NCI-H345 treated with DMSO at 0.1 percent for 48 hours (cell line): Measurements from ENCODE around the gene ITPKA.

Experiments
- DNase-seq: peaks from one replicate; lab custom pipeline; 2025; ENCODE audit not compliant: unreplicated experiment; lab: John Stamatoyannopoulos, UW

Gene ITPKA

DNA sequence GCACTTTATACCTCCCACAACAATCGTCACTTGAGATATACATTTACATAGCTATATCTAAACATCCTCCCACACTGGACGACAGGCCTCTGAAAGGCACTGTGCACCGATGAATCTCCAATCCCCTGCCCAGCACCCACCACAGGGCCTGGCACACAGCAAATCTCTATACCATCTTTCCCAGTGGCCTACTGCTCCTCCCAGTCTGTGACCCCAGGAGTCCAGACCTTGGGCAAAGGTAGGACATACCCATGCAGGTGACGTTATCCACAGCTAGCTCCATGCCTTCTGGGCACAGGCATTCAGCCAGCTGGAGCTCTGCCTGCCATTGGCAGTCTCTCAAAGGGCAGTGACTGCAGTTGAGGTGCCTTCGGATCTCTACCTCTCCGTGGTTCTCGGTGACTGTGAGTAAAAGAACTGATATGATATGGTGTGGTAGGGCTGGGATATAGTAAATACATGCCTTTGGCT lies 14.2 kb downstream of the ITPKA start:
- DNase-seq = no peak

- DNase-seq = no peak
These were observed 17.1 kb downstream of the ITPKA start for GRCh38 chr15:41510728-41511127.

DNA sequence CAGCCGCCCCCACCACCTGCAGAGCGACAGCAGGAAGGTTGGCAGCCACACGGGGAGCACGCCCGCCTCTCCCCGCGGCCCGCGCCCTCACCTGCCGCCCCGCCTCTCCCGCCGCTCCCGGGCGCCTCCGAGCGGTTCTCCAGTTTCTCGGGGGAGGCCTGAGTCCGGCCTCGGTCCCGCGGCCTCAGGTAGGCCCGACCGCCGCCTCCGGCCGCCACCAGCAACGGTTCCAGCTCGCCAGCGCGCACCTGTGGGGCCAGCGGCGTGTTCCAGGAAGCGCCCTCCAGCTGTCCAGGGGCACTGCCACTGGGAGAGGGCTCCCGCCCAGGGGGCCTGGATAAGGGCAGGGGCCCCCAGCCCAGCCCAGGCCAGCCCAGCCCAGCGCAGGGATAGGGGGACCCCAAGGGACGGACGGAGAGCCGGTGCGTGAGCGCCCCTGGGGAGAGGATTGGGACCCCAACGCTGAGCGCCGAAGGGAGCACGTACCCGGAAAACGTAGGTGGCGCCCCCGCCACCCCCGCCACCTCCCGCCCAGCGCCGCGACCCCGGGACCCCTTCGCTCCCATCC lies 17.7 kb downstream of the ITPKA start:
- DNase-seq = no peak

DNA sequence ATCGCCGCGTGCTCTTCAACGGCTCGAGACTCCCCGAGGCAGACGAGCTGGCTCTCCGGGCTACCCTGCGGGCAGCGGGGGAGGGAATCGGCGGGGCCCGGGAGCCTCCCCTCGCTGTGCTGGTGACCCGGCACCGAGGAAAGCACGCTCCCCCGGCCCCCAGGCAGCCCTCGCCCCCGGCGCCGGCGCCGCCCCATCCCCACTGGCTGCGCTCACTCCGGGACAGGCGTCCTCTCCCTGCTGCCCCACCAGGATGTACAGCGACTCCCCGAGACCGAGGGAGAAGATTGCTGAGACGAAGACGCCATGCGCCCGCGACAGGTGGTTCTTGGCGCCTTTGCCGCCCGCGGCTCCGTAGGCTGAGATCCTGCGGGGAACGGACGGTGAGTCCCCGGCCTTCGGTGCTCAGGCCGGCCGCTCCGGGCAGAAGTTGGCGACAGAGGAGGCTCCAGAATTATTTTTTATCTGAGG lies 18.3 kb downstream of the ITPKA start:
- no peak for DNase-seq

- DNase-seq = no peak
These were observed 18.9 kb downstream of the ITPKA start for GRCh38 chr15:41512512-41512939.

DNA sequence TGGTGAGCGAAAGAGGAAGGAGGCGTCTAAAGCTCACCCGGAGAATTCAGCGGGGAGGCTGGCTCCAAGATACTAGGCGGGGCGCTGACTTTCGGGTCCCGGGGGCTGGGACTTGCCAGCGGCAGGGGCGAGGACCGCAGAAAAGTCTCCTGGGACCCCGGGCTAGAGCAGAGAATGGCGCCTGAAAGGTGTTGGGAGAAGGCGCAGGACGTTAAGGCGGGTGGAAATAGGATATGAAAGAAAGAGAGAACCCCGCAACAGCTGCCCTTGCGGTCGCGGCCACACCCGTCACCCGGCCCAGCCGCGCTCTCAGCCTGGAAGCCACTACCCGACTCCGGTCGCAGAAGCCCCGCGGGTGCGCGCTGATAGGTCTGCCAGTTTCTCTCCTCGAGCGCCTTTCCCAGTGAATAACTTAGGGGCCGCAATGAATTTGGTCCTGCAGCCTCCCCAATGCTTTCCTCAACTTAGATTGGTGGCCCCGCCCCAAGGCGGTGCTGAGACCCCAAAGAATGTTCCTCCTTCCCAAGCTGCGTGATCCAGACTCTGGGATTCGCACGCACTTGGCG lies 19.3 kb downstream of the ITPKA start:
- no peak for DNase-seq

DNA sequence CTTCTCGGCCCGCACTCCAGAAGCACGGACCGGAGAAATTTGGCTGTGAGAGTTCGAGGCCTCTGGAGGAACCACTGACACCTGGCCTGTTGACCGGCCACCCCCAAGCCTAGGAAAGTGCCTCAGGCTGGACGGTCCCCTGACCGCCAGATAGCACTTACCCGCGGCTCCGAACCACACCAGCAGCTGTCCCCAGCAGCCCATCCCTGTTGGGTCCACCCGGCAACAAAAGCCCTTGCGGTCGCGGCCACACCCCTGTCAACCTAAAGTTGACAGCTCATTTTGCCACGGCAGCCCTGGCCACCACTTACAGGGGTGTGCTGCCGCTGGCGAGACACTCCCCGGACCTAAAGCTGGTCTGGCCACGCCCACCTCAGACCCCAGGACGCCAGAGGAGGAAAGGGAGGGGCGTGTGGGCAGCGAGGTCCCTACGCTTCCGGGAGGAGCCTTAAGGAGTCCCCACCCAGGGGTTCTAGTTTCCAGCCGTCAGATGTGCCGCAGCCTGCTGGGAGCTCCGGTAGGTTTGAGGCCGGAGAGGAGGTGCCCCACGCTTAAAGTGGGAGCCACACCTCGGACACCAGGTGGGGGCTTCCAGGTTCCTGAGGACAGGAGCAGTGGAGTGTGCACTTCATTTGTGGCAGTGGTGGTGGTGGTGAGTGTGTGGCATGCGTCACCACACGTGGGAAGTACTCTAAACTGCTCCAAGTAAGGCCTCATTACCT lies 20.0 kb downstream of the ITPKA start, which contains the start of gene LTK:
LTK (minus strand) TSS at position 322 of the 722 bp plus-strand sequence; CDS start at position 204, 118 bp downstream.
- DNase-seq = no peak

- no peak for DNase-seq
These were observed 24.3 kb downstream of the ITPKA start for GRCh38 chr15:41517895-41518449.

DNA sequence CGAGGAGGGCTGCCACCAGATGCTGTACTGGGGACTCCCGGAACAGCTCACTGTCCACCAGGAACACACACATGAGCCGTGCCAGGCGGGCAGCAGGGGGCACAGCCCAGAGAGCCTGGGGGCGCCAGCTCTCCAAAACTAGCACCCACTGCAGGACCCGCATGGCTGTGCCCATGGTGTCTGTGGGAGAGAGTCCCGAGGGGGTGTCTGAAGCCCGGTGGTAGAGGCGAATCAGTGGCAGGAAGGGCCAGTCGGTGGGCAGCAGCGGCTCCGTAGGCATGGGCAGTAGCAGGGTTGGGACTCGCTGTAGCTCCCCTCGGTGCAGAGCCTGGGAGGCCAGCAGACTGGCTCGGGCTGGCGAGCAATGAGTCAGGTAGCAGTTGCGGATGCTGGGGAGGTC lies 27.0 kb downstream of the ITPKA start:
- DNase-seq = no peak

- no peak for DNase-seq
These were observed 27.9 kb downstream of the ITPKA start for GRCh38 chr15:41521614-41522013.

DNA sequence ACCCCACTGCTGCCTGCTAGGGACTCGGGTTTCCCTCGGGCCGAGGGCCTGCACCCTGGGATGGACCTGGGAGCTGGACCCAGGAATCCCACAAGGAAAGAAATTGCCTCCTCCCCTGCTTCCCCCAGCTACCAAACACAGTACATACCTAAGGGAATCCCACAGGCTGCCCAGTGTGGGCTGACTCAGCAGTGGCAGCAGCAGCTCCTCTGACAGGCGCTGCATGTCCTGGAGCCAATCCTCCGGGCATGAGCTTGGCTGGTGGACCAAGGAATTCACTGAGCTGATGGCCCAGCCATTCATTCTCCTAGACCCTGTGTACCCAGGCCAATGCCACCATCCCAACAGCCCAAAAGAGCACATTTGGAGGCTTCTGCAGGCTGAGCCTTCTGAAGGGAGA lies 29.4 kb downstream of the ITPKA start:
- no peak for DNase-seq

GRCh38 chr15:41530363-41530956 lies 36.8 kb downstream of the ITPKA start:
- no peak for DNase-seq

GRCh38 chr15:41535544-41535943 lies 41.9 kb downstream of the ITPKA start:
- DNase-seq = no peak

GRCh38 chr15:41536866-41537265 lies 43.2 kb downstream of the ITPKA start:
- DNase-seq = no peak

DNA sequence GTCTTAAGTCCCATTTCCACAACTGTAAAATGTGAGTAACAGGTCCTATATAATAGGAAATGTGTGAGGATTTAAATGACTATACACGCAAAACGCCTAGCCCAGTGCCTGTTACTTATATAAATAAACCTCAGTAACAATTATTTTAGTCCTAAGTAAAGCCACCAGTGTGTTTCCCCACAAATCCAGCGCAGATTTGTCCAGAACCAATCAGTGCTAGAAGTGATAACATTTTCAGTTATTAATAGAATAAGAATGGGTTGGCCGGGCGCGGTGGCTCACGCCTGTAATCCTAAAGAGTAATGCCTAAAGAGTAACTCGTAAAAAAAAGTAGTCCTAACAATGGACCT lies 49.8 kb downstream of the ITPKA start:
- no peak for DNase-seq

- DNase-seq = no peak
These were observed 51.0 kb downstream of the ITPKA start for GRCh38 chr15:41544650-41545015.

- DNase-seq = no peak
These were observed 51.5 kb downstream of the ITPKA start for GRCh38 chr15:41545218-41545617.

- no peak for DNase-seq
These were observed 53.4 kb downstream of the ITPKA start for GRCh38 chr15:41546851-41547786.

GRCh38 chr15:41550066-41550775 lies 56.5 kb downstream of the ITPKA start:
- no peak for DNase-seq
